ENCODE measurements around the gene TFF3. TPM values are rescaled to one million over a fixed set of nuclear protein-coding genes. Genes with fewer than 3 reads are reported as not detected.

TFF3 gene
- total and polyA plus RNA-seq, 2 of the 13 experiments (the other 11 are each of a cell fraction or from before 2014, with no cell fraction given), result 14.2 to 26.9 TPM

GRCh38 chr21:42272984-42273600 lies 42.1 kb downstream of the TFF3 start (continued):
- no peak for TF ChIP-seq ATF7 (IDR thresholded peaks at IDR 0.05)
- TF ChIP-seq ATF7 (CRISPR knock-in tag; IDR thresholded peaks at IDR 0.05), result no peak

- Histone ChIP-seq H3K27me3 (ENCODE audit: control insufficient read depth in 1 of 2, insufficient read depth in 2 of 2, low read length in 2 of 2) (peaks cover 3 to 27% of the 10 kb centered on the region in 2 experiments; a peak in 4 of 5 replicates), H3K27ac (ENCODE audit: extremely low read length, insufficient read depth, low read length) (no peak overlapping the region), H3K36me3 (replicated peaks in 1 of 2; ENCODE audit: control insufficient read depth in 1 of 2, insufficient read depth in 2 of 2, low read length in 2 of 2) (no peaks in the 10 kb centered on the region), H3K9me3 (ENCODE audit: low read length) (no peaks in the 10 kb centered on the region), H3K4me3 (replicated peaks in 1 of 3; ENCODE audit: insufficient read depth in 1 of 3, low read depth in 2 of 3, low read length in 3 of 3) (no peak overlapping the region), H3K79me2 (ENCODE audit: insufficient read depth, low read length) (no peaks in the 10 kb centered on the region), H4K20me1 (ENCODE audit: insufficient read depth, low read length) (no peaks in the 10 kb centered on the region), H3K4me2 (ENCODE audit: low read depth, low read length) (no peak overlapping the region), H3K9ac (ENCODE audit: insufficient read depth, low read depth, low read length) (no peak overlapping the region), H3K4me1 (ENCODE audit: insufficient read depth, low read length) (no peaks in the 10 kb centered on the region), H2AFZ (ENCODE audit: low read length) (no peak overlapping the region)
- no peak for ATAC-seq
- ChIA-PET POLR2A (no interaction called here), CTCF (ENCODE audit: low intra/inter-chr PET ratio, low total read pairs) (no interaction called here)
- in situ Hi-C loops (cut with HindIII; ENCODE audit: extremely low pct_ligation_motif_present, low pct_unique_long_range_greater_than_20kb), result no loop called here
- no TSS peak for BruUV-seq (replicated peaks)
- 15% methylated on average over 4 of the region's 15 CpGs for WGBS (ENCODE audit: low lambda C conversion rate)
- TF ChIP-seq MEIS2 (CRISPR knock-in tag; IDR thresholded peaks at IDR 0.05), result no peak
- FAIRE-seq, result no peak
- DNase-seq (ENCODE audit: low spot score), result no peak
- intact Hi-C loops (cut with micrococcal nuclease; ENCODE audit: unreplicated experiment), result no loop called here
Measured at GRCh38 chr21:42272109-42272962, 42.9 kb downstream of the TFF3 start.

- Histone ChIP-seq H3K4me3 (replicated peaks in 1 of 3; ENCODE audit: insufficient read depth in 1 of 3, low read depth in 2 of 3, low read length in 3 of 3) (no peak overlapping the region), H3K4me1 (ENCODE audit: insufficient read depth, low read length) (no peaks in the 10 kb centered on the region), H3K4me2 (ENCODE audit: low read depth, low read length) (no peak overlapping the region), H3K36me3 (replicated peaks in 1 of 2; ENCODE audit: control insufficient read depth in 1 of 2, insufficient read depth in 2 of 2, low read length in 2 of 2) (no peaks in the 10 kb centered on the region), H3K79me2 (ENCODE audit: insufficient read depth, low read length) (no peaks in the 10 kb centered on the region), H3K9ac (ENCODE audit: insufficient read depth, low read depth, low read length) (no peak overlapping the region), H3K27ac (ENCODE audit: extremely low read length, insufficient read depth, low read length) (no peak overlapping the region), H2AFZ (ENCODE audit: low read length) (no peak overlapping the region), H4K20me1 (ENCODE audit: insufficient read depth, low read length) (no peaks in the 10 kb centered on the region), H3K9me3 (ENCODE audit: low read length) (no peaks in the 10 kb centered on the region), H3K27me3 (ENCODE audit: control insufficient read depth in 1 of 2, insufficient read depth in 2 of 2, low read length in 2 of 2) (peaks cover 4 to 25% of the 10 kb centered on the region in 2 experiments; a peak in 2 of 5 replicates)
- DNase-seq (ENCODE audit: low spot score) (no peak), FAIRE-seq (no peak), ATAC-seq (no peak)
- POLR2A ChIA-PET, result no interaction called here
- 50% methylated on average over 5 of the region's 6 CpGs for WGBS (ENCODE audit: low lambda C conversion rate)
- intact Hi-C loops (cut with micrococcal nuclease; ENCODE audit: unreplicated experiment) (no loop called here), in situ Hi-C loops (cut with HindIII; ENCODE audit: extremely low pct_ligation_motif_present, low pct_unique_long_range_greater_than_20kb) (no loop called here)
- no TSS peak for BruUV-seq (replicated peaks)
- CTCF ChIA-PET (ENCODE audit: low intra/inter-chr PET ratio, low total read pairs), result no interaction called here
- TF ChIP-seq CEBPG (CRISPR knock-in tag; IDR thresholded peaks at IDR 0.05) (no peak), NR3C1 (CRISPR knock-in tag; IDR thresholded peaks at IDR 0.05) (no peak), SALL2 (CRISPR knock-in tag; IDR thresholded peaks at IDR 0.05) (no peak), PBX2 (CRISPR knock-in tag; IDR thresholded peaks at IDR 0.05) (no peak), HDAC6 (IDR thresholded peaks at IDR 0.05; ENCODE audit: low read depth, low read length) (no peak), ZNF224 (CRISPR knock-in tag; IDR thresholded peaks at IDR 0.05) (no peak), ZNF468 (CRISPR knock-in tag; IDR thresholded peaks at IDR 0.05) (no peak), MYPOP (CRISPR knock-in tag; IDR thresholded peaks at IDR 0.05) (no peak), IRF2 (CRISPR knock-in tag; IDR thresholded peaks at IDR 0.05) (no peak), ZFP36L1 (CRISPR knock-in tag; IDR thresholded peaks at IDR 0.05) (no peak), ISL2 (CRISPR knock-in tag; IDR thresholded peaks at IDR 0.05) (no peak), KLF6 (CRISPR knock-in tag; IDR thresholded peaks at IDR 0.05) (no peak), ZNF747 (CRISPR knock-in tag; IDR thresholded peaks at IDR 0.05; ENCODE audit: borderline replicate concordance) (no peak)
Measured at GRCh38 chr21:42271065-42271464, 44.1 kb downstream of the TFF3 start.
